SK-N-SH treated with all-trans-retinoic acid at 6 μM for 48 hours (cell line): ENCODE data around the gene TECTA.
A peak's percentile ranks its signal among the peaks of the same experiment; 100 is the strongest.

ENCODE experiments used
- ATAC-seq: fragments of 200-7000 bp; cut with Tn5 transposase; 3 replicates; pipeline ENCODE4 v1.9.1; 2020; ENCODE audit warnings: mild to moderate bottlenecking, moderate library complexity
- ARNTL ChIP-seq: fragments of 450-650 bp; formaldehyde crosslinking; IDR thresholded peaks from 2 replicates; pipeline ENCODE4 v1.5.0; 2020; ENCODE audit warnings: low read depth, mild to moderate bottlenecking, moderate library complexity, borderline replicate concordance
- BACH2 ChIP-seq: fragments of 250-450 bp; sonication (Bioruptor Pico); IDR thresholded peaks from 2 replicates; pipeline ENCODE4 v1.9.0; 2021; ENCODE audit warnings: mild to moderate bottlenecking, borderline replicate concordance
- CREB5 ChIP-seq: fragments of 250-450 bp; sonication (Bioruptor Pico); IDR thresholded peaks from 2 replicates; pipeline ENCODE4 v1.5.1; 2020; ENCODE audit warnings: low read depth, mild to moderate bottlenecking, moderate library complexity
- CSDC2 ChIP-seq: fragments of 250-450 bp; sonication (Bioruptor Pico); IDR thresholded peaks from 2 replicates; pipeline ENCODE4 v1.5.0; 2020; ENCODE audit warnings: mild to moderate bottlenecking, moderate library complexity
- GLIS3 ChIP-seq: fragments of 250-450 bp; sonication (Bioruptor Pico); IDR thresholded peaks from 2 replicates; pipeline ENCODE4 v1.5.0; 2020; ENCODE audit warnings: mild to moderate bottlenecking, moderate library complexity
- ISL1 ChIP-seq: fragments of 250-450 bp; sonication (Bioruptor Pico); IDR thresholded peaks from 2 replicates; pipeline ENCODE4 v2.1.2; 2022; ENCODE audit warnings: mild to moderate bottlenecking, moderate library complexity
- OSR1 ChIP-seq: fragments of 250-450 bp; sonication (Bioruptor Pico); IDR thresholded peaks from 2 replicates; pipeline ENCODE4 v1.8.0; 2022; ENCODE audit warnings: moderate library complexity, mild to moderate bottlenecking, inconsistent platforms
- PATZ1 ChIP-seq: fragments of 250-450 bp; sonication (Bioruptor Pico); IDR thresholded peaks from 2 replicates; pipeline ENCODE4 v1.8.0; 2020; ENCODE audit warnings: mild to moderate bottlenecking, moderate library complexity, borderline replicate concordance
- POU6F1 ChIP-seq: fragments of 250-450 bp; sonication (Bioruptor Pico); IDR thresholded peaks from 2 replicates; pipeline ENCODE4 v1.8.0; 2021; ENCODE audit warnings: low read depth, mild to moderate bottlenecking, moderate library complexity, borderline replicate concordance
- PPARA ChIP-seq: fragments of 250-450 bp; sonication (Bioruptor Pico); IDR thresholded peaks from 2 replicates; pipeline ENCODE4 v1.5.0; 2020; ENCODE audit warnings: mild to moderate bottlenecking, borderline replicate concordance
- TCF4 ChIP-seq: fragments of 250-450 bp; sonication (Bioruptor Pico); IDR thresholded peaks from 2 replicates; pipeline ENCODE4 v1.8.0; 2021; ENCODE audit warnings: mild to moderate bottlenecking, moderate library complexity, borderline replicate concordance
- TSHZ2 ChIP-seq: fragments of 250-450 bp; sonication (Bioruptor Pico); IDR thresholded peaks from 2 replicates; pipeline ENCODE4 v1.5.0; 2020; ENCODE audit warnings: mild to moderate bottlenecking, moderate library complexity
- ZC3H10 ChIP-seq: fragments of 250-450 bp; sonication (Bioruptor Pico); IDR thresholded peaks from 2 replicates; pipeline ENCODE4 v1.5.1; 2021; ENCODE audit warnings: mild to moderate bottlenecking, moderate library complexity
- ZFP3 ChIP-seq: fragments of 250-450 bp; sonication (Bioruptor Pico); IDR thresholded peaks from 2 replicates; pipeline ENCODE4 v1.5.0; 2020; ENCODE audit warnings: mild to moderate bottlenecking, moderate library complexity
- ZFP30 ChIP-seq: fragments of 450-650 bp; formaldehyde crosslinking; IDR thresholded peaks from 2 replicates; pipeline ENCODE4 v1.5.0; 2022; ENCODE audit warnings: mild to moderate bottlenecking, moderate library complexity
- ZNF565 ChIP-seq: fragments of 450-650 bp; formaldehyde crosslinking; conservative IDR thresholded peaks from 2 replicates; pipeline ENCODE4 v1.5.0; 2020; ENCODE audit warnings: low read depth, mild to moderate bottlenecking, moderate library complexity
- ZNF70 ChIP-seq: fragments of 450-650 bp; formaldehyde crosslinking; IDR thresholded peaks from 2 replicates; pipeline ENCODE4 v1.5.0; 2020; ENCODE audit warnings: mild to moderate bottlenecking, moderate library complexity
- ZNF8 ChIP-seq: fragments of 450-650 bp; formaldehyde crosslinking; IDR thresholded peaks from 2 replicates; pipeline ENCODE4 v1.5.0; 2020; ENCODE audit warnings: mild to moderate bottlenecking, moderate library complexity

TECTA gene

DNA sequence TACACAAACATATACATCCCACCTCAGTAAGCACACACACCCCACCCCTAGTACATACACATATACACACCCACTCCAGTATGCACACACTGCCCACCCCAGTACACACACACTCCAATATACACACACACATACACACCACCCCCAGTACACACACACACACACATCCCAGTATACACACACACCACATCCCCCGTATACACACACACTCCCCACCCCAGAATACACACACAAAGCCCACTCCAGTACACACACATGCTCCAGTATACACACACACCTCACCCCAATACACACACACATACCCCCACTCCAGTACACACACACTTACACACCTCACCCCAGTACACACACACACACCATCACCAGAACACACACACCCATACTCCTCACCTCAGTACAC is 7.4 kb downstream of the TECTA start (continued):
- TF ChIP-seq CREB5 (CRISPR knock-in tag): no peak

DNA sequence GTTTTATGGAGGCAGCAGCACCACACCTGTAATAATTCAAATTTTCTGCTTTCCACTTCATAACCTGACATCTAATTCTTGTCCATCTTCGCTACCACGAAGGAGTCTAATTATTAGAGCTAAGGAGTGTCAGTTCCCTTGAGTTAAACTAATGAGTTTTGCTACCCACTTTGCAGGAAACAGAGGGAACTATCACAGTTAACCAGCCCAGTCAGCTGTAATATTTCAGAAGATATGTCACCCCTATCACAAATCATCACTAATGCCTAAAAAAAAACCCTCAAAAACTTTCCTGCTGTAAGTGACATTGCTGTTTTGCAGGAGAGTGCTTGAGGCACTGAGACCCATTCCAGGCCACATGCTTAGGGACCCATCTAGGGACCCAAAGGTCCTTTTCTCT is 8.4 kb downstream of the TECTA start:
- TF ChIP-seq TSHZ2 (no peak), ARNTL (no peak), ZFP3 (CRISPR knock-in tag) (no peak)
- no peak for ATAC-seq

DNA sequence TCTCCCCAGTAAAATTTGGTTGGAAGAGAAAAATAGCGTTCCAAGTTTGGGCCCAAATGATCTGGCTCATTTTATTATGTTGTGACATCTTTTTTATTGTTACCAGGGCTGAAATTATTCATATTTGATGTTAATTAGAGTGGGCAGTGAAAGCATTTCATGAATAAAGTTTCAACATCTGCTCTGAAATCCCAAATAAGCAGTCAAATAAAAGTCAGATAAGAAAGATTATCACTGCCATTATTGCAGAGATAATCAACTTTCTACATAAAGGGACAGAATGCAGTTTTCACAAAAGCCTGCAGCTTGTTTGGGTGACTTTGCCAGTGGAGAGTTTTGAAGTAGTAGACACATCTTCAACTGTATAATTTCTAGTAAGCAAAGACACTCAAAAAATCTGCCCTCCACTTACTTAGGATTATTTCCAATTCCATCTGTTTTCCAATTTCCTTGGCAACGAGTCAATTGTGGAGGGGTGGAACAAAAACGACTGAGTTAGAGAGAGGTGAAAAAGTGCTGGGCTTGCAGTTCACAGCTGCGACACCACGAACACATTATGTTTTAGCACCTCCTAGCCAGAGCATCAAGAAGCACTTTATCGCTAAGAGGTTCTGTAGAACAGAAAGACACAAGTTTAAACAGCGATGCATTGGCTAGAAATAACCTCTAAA is 9.0 kb downstream of the TECTA start:
- no peak for ATAC-seq
- TF ChIP-seq ISL1 (CRISPR knock-in tag) (peak; percentile 69), ZC3H10 (no peak), ZNF70 (CRISPR knock-in tag) (no peak), GLIS3 (CRISPR knock-in tag) (no peak), TSHZ2 (peak; percentile 84; the same call in 1 of the 2 replicates), ZFP3 (CRISPR knock-in tag) (no peak), OSR1 (CRISPR knock-in tag) (no peak), TCF4 (CRISPR knock-in tag) (peak; percentile 71)
- TF ChIP-seq, all 23 proteins: peak for 3

DNA sequence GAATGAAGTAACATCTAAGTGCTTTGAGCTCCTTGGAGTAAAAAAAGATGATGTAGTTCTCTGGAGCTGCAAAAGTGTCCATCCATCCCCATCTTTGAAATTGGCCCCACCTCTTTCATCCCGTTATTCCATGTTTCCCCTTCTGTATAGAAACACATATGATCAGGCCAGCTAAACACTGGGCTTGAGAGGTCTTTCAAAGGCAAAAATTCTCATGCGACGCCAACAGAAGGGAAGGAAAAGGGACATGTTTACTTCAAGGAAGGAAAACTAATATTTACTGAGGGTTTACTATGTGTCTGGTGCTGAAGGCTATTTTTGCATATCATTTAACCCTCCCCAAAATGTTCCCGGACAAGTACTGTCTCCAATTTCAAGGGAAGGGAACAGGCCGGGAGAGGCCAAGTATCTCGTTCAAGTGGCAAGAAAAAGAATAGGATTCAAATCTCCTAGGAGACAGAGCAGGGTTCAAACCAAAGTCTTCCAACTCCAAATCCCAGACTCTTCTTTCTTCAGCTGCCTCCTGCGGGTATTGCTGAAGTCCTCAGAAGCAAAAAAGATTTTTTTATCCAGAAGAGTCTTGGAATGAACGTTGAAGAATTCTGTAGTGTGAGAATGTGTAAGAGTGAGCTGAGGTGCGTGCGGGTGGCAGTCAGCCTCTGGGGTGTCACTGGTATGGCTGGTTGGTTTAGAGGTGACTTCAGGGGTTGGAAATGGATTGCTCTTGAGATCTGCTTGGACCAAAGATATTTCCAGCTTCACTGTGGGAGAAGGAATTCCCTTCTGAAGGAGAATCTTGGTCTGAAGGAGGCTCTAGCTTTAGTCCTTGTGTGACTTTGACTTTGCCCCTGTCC is 10.1 kb downstream of the TECTA start:
- no peak for ATAC-seq
- TF ChIP-seq ZFP30 (CRISPR knock-in tag): no peak
- no peak for TF ChIP-seq TSHZ2
- no peak for TF ChIP-seq ZC3H10
- no peak for TF ChIP-seq ZNF8 (CRISPR knock-in tag)
- TF ChIP-seq CREB5 (CRISPR knock-in tag): no peak
- TF ChIP-seq POU6F1 (CRISPR knock-in tag): no peak
- TF ChIP-seq ZNF70 (CRISPR knock-in tag): no peak
- no peak for TF ChIP-seq PPARA (CRISPR knock-in tag)
- TF ChIP-seq GLIS3 (CRISPR knock-in tag): no peak
- no peak for TF ChIP-seq CSDC2 (CRISPR knock-in tag)
- no peak for TF ChIP-seq BACH2
- no peak for TF ChIP-seq ZNF565 (CRISPR knock-in tag)
- no peak for TF ChIP-seq PATZ1 (CRISPR knock-in tag)
- no peak for TF ChIP-seq TCF4 (CRISPR knock-in tag)
